ENCODE results near the gene NOTO. TPM values are rescaled to one million over a fixed set of nuclear protein-coding genes. Genes with fewer than 3 reads are reported as not detected.

The NOTO gene
- total and polyA plus RNA-seq, 11 donors, result not detected

GRCh38 chr2:73205611-73206010 lies 3.2 kb downstream of the NOTO start:
- Histone ChIP-seq H3K27me3 (peaks cover 17 to 53% (median 37%) of the 10 kb centered on the region in 9 donors), H3K4me1 (peaks cover 0 to 16% (median 11%) of the 10 kb centered on the region in 12 donors), H3K27ac (no peak overlapping the region), H3K9me3 (no peaks in the 10 kb centered on the region), H3K4me3 (no peak overlapping the region), H3K36me3 (no peaks in the 10 kb centered on the region)
- ATAC-seq (no peak), DNase-seq (no peak)
- 87 to 88% (median 88%) methylated on average over 6 of the region's 6 CpGs for WGBS, 4 donors
- intact Hi-C loops (cut with DNase I), result no loop called here
- TF ChIP-seq CTCF (IDR thresholded peaks at IDR 0.05) (no peak), POLR2A (IDR thresholded peaks at IDR 0.05) (no peak)

- intact Hi-C loops (cut with DNase I), result no loop called here
- 57 to 88% (median 76%) methylated on average over 3 of the region's 3 CpGs for WGBS, 4 donors
- Histone ChIP-seq H3K27me3 (peaks cover 2 to 27% (median 11%) of the 10 kb centered on the region in 9 donors), H3K36me3 (no peaks in the 10 kb centered on the region), H3K4me3 (no peak overlapping the region), H3K27ac (no peak overlapping the region), H3K4me1 (peaks cover 0 to 12% (median 0%) of the 10 kb centered on the region in 12 donors), H3K9me3 (no peaks in the 10 kb centered on the region)
- TF ChIP-seq POLR2A (IDR thresholded peaks at IDR 0.05), result no peak
- TF ChIP-seq CTCF (IDR thresholded peaks at IDR 0.05), result no peak
- DNase-seq (no peak), ATAC-seq (no peak)
These were observed 5.9 kb downstream of the NOTO start for GRCh38 chr2:73208258-73208657.

- no peak for DNase-seq
- no peak overlapping the region for H3K4me3 ChIP-seq
- ATAC-seq, result no peak
- H3K9me3 ChIP-seq, result no peaks in the 10 kb centered on the region
- intact Hi-C loops (cut with DNase I), result loop anchor here in 1 of 10 donors (5.0 kb wide), 1 partner anchor 33 kb away; no protein-coding TSS in a partner anchor
- H3K27me3 ChIP-seq, result peaks cover 0 to 12% (median 3%) of the 10 kb centered on the region in 9 donors
- TF ChIP-seq POLR2A (IDR thresholded peaks at IDR 0.05) (no peak), CTCF (IDR thresholded peaks at IDR 0.05) (no peak)
- H3K27ac ChIP-seq, result no peak overlapping the region
- H3K4me1 ChIP-seq, result peaks cover 0 to 21% (median 7%) of the 10 kb centered on the region in 12 donors
- 79 to 82% (median 80%) methylated on average over 4 of the region's 4 CpGs for WGBS, 4 donors
- H3K36me3 ChIP-seq, result no peaks in the 10 kb centered on the region
These were observed 7.6 kb downstream of the NOTO start for GRCh38 chr2:73210019-73210418.

GRCh38 chr2:73210696-73211095 lies 8.3 kb downstream of the NOTO start:
- intact Hi-C loops (cut with DNase I), result loop anchor here in 1 of 10 donors (5.0 kb wide), 1 partner anchor 33 kb away; no protein-coding TSS in a partner anchor
- ATAC-seq (no peak), DNase-seq (no peak)
- Histone ChIP-seq H3K9me3 (no peaks in the 10 kb centered on the region), H3K27me3 (peaks cover 0 to 7% (median 0%) of the 10 kb centered on the region in 9 donors), H3K27ac (no peak overlapping the region), H3K4me3 (no peak overlapping the region), H3K36me3 (no peaks in the 10 kb centered on the region), H3K4me1 (peaks cover 0 to 24% (median 10%) of the 10 kb centered on the region in 12 donors)
- WGBS, 4 donors, result 87 to 96% (median 89%) methylated on average over 6 of the region's 6 CpGs
- TF ChIP-seq CTCF (IDR thresholded peaks at IDR 0.05) (no peak), POLR2A (IDR thresholded peaks at IDR 0.05) (no peak)

Measured in heart left ventricle (tissue), 16 donors.